Neutrophil (primary cell): Measurements from ENCODE around the gene MEIS2.

Experiments
- H3K27ac ChIP-seq: fragments of 200-600 bp; sonication (generic); 2 replicates; pipeline ENCODE4 v1.5.1; 2016; ENCODE audit warnings: mild to moderate bottlenecking, moderate library complexity
- H3K27me3 ChIP-seq: fragments of 200-600 bp; sonication (generic); 2 replicates; pipeline ENCODE4 v1.6.0; 2016; ENCODE audit warnings: mild to moderate bottlenecking
- H3K36me3 ChIP-seq: fragments of 200-600 bp; sonication (generic); 2 replicates; pipeline ENCODE4 v1.5.1; 2017
- H3K4me1 ChIP-seq, 2 experiments: fragments of 200-600 bp in 1 of 2; sonication (generic) in 1 of 2; 1 replicate in 1 of 2; 2 replicates in 1 of 2; pipeline versions ENCODE4 v1.5.1 to v1.6.1; 2013 to 2016; ENCODE audit warnings: low read depth in 1 of 2, low read length in 1 of 2, mild to moderate bottlenecking in 1 of 2, moderate library complexity in 1 of 2; ENCODE audit not compliant: control insufficient read depth in 1 of 2, insufficient read depth in 1 of 2
- H3K4me3 ChIP-seq, 2 experiments: fragments of 200-600 bp in 1 of 2; sonication (generic) in 1 of 2; 1 replicate in 1 of 2; 2 replicates in 1 of 2; pipeline ENCODE4 v1.5.1; 2013 to 2016; ENCODE audit warnings: low read depth in 1 of 2, low read length in 1 of 2, mild to moderate bottlenecking in 1 of 2, moderate library complexity in 1 of 2
- H3K9me3 ChIP-seq: fragments of 200-600 bp; sonication (generic); 2 replicates; pipeline ENCODE4 v1.5.1; 2016
- TF ChIP-seq, protein P1 (sequence below): fragments of 200-600 bp; sonication (generic); IDR thresholded peaks from 2 replicates; pipeline ENCODE4 v1.5.1; 2016; ENCODE audit warnings: antibody characterized with exemption

The MEIS2 gene

DNA sequence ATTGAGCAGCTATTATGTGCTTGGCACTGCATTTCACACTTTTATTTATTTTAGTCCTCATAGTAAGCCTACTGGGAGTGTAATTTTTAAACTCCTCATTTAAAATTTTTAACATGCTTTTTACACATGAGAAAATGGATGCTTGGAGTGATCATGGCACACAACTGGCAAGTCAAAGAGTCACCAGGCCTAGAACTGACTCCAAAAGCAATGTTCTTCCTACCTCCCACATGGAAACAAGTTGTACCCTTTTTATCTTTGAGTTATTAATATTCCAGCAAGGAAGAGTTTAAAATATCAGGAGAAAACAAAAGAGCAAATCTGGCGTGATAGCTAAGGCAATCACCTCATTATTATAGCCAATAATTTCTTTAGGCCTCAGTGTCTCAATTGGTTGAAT, 100.6 kb downstream of the MEIS2 start:
- Histone ChIP-seq H3K27ac (no peak overlapping the region), H3K4me3 (no peak overlapping the region)
- TF ChIP-seq, protein P1, sequence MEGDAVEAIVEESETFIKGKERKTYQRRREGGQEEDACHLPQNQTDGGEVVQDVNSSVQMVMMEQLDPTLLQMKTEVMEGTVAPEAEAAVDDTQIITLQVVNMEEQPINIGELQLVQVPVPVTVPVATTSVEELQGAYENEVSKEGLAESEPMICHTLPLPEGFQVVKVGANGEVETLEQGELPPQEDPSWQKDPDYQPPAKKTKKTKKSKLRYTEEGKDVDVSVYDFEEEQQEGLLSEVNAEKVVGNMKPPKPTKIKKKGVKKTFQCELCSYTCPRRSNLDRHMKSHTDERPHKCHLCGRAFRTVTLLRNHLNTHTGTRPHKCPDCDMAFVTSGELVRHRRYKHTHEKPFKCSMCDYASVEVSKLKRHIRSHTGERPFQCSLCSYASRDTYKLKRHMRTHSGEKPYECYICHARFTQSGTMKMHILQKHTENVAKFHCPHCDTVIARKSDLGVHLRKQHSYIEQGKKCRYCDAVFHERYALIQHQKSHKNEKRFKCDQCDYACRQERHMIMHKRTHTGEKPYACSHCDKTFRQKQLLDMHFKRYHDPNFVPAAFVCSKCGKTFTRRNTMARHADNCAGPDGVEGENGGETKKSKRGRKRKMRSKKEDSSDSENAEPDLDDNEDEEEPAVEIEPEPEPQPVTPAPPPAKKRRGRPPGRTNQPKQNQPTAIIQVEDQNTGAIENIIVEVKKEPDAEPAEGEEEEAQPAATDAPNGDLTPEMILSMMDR: no peak

DNA sequence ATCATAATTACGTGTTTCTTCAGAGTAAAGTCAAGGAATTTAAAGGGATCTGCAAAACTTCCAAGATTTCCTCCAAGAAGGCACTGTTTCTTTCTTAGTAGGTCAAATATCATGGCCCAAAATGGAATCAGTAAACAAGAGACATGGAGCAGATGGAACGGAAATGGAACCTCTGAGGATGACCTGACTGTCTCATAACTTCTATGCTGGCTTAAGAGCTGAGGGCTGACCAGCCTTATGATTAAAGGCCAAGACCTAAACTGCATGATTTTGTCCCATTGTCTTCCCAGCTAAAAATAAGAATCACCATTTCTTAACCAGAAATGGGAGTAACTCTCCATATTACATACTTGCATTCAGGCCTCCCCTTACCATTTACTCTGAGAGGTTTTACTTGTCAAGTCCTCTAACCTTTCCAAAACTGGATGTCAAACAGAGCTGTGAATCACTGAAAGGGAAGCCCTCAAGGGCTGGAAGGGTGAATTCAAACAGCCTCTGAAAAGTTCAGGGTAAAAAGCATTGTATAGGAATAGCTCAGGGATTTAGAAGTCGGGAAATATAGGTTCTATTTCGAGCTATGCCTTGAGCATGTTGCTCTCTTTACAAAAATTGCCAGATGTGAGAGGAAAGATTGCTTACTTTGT, 103.7 kb downstream of the MEIS2 start:
- Histone ChIP-seq H3K27ac (no peak overlapping the region), H3K9me3 (no peaks in the 10 kb centered on the region), H3K4me1 (no peaks in the 10 kb centered on the region), H3K36me3 (no peaks in the 10 kb centered on the region), H3K27me3 (no peaks in the 10 kb centered on the region), H3K4me3 (no peak overlapping the region)
- TF ChIP-seq, protein P1: no peak

More for the DNA sequence above, 100.6 kb downstream of the MEIS2 start:
- Histone ChIP-seq H3K9me3 (no peaks in the 10 kb centered on the region), H3K4me1 (no peaks in the 10 kb centered on the region), H3K36me3 (no peaks in the 10 kb centered on the region), H3K27me3 (no peaks in the 10 kb centered on the region)

- H3K27me3 ChIP-seq: no peaks in the 10 kb centered on the region
- no peak overlapping the region for H3K4me3 ChIP-seq
- no peak overlapping the region for H3K27ac ChIP-seq
- TF ChIP-seq, protein P1: no peak
- H3K36me3 ChIP-seq: no peaks in the 10 kb centered on the region
- H3K9me3 ChIP-seq: no peaks in the 10 kb centered on the region
- H3K4me1 ChIP-seq: no peaks in the 10 kb centered on the region
Observed at GRCh38 chr15:36996121-36996520, 104.2 kb downstream of the MEIS2 start.

DNA sequence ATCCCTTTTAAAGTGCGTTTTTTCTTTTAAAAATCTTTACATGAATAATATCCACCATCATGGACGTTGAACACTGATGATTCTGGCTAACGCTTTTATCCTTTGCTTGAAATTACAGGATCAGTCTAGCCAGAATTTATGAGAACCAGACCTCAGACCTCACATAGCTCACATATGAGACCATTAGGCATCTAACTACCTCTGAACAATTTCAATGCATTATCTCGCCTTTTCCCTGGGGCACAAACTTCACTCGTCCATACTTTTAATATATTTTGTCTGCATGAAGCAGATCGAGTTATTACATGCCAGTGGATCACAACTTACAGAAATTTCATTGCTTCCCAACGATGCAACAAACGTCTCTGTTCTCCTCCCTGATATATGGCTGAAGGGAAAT, 105.6 kb downstream of the MEIS2 start:
- TF ChIP-seq, protein P1: no peak
- Histone ChIP-seq H3K27ac (no peak overlapping the region), H3K9me3 (no peaks in the 10 kb centered on the region), H3K27me3 (no peaks in the 10 kb centered on the region), H3K4me3 (no peak overlapping the region), H3K36me3 (no peaks in the 10 kb centered on the region), H3K4me1 (no peaks in the 10 kb centered on the region)

- Histone ChIP-seq H3K27ac (no peak overlapping the region), H3K4me3 (no peak overlapping the region), H3K36me3 (no peaks in the 10 kb centered on the region), H3K9me3 (no peaks in the 10 kb centered on the region), H3K4me1 (no peaks in the 10 kb centered on the region), H3K27me3 (no peaks in the 10 kb centered on the region)
- TF ChIP-seq, protein P1: no peak
Observed at GRCh38 chr15:36992454-36992853, 107.9 kb downstream of the MEIS2 start.
